ENCODE data around the gene MYH16. TPM values are rescaled to one million over a fixed set of nuclear protein-coding genes. Genes with fewer than 3 reads are reported as not detected.
A peak's percentile ranks its signal among the peaks of the same experiment; 100 is the strongest.

MYH16 gene
- total RNA-seq, 2 experiments from 2014 or later: not detected

GRCh38 chr7:99244939-99245338 is 27.7 kb upstream of the MYH16 start:
- ChIA-PET CTCF (no interaction called here), POLR2A (no interaction called here)
- no peaks in the 10 kb centered on the region for H3K36me3 Mint-ChIP-seq (ENCODE audit: low read depth)
- peaks cover 5% of the 10 kb centered on the region for H3K27me3 Mint-ChIP-seq
- Histone ChIP-seq H3K4me3 (ENCODE audit: low read length) (no peak overlapping the region), H3K36me3 (ENCODE audit: insufficient read depth, low read length) (no peaks in the 10 kb centered on the region), H3K9me3 (ENCODE audit: control insufficient read depth in 1 of 2, insufficient read depth in 1 of 2, low read length in 2 of 2) (peaks cover 0 to 5% of the 10 kb centered on the region in 2 experiments), H3K27ac (ENCODE audit: low read depth in 1 of 2, low read length in 2 of 2) (no peak overlapping the region), H3K27me3 (ENCODE audit: control insufficient read depth in 1 of 2, insufficient read depth in 2 of 2, low read length in 2 of 2) (no peaks in the 10 kb centered on the region), H3K4me1 (ENCODE audit: insufficient read depth, low read length) (peaks cover 4% of the 10 kb centered on the region)
- no peaks in the 10 kb centered on the region for H3K4me1 Mint-ChIP-seq (ENCODE audit: low read depth)
- H3K4me3 Mint-ChIP-seq: no peak overlapping the region
- no peaks in the 10 kb centered on the region for H3K9me3 Mint-ChIP-seq
- H3K27ac Mint-ChIP-seq: no peak overlapping the region
- DNase-seq (no peak), ATAC-seq (ENCODE audit: poor library complexity) (no peak)
- intact Hi-C loops (cut with DNase I, micrococcal nuclease): no loop called here
- TF ChIP-seq CTCF (IDR thresholded peaks at IDR 0.05): no peak

- Mint-ChIP-seq H3K9me3 (no peaks in the 10 kb centered on the region), H3K27me3 (no peaks in the 10 kb centered on the region), H3K27ac (no peak overlapping the region), H3K4me1 (ENCODE audit: low read depth) (no peaks in the 10 kb centered on the region), H3K36me3 (ENCODE audit: low read depth) (no peaks in the 10 kb centered on the region), H3K4me3 (no peak overlapping the region)
- peaks cover 4% of the 10 kb centered on the region for H3K4me1 ChIP-seq (ENCODE audit: insufficient read depth, low read length)
- intact Hi-C loops (cut with DNase I, micrococcal nuclease): no loop called here
- no peak overlapping the region for H3K27ac ChIP-seq (ENCODE audit: low read depth in 1 of 2, low read length in 2 of 2)
- DNase-seq: peak in 2 of 14 experiments; percentile 33 to 49
- CTCF ChIA-PET: no interaction called here
- POLR2A ChIA-PET: no interaction called here
- peaks cover 0 to 5% of the 10 kb centered on the region in 2 experiments for H3K9me3 ChIP-seq (ENCODE audit: control insufficient read depth in 1 of 2, insufficient read depth in 1 of 2, low read length in 2 of 2)
- TF ChIP-seq CTCF (IDR thresholded peaks at IDR 0.05): no peak
- ATAC-seq (ENCODE audit: poor library complexity): no peak
- no peaks in the 10 kb centered on the region for H3K27me3 ChIP-seq (ENCODE audit: control insufficient read depth in 1 of 2, insufficient read depth in 2 of 2, low read length in 2 of 2)
- H3K36me3 ChIP-seq (ENCODE audit: insufficient read depth, low read length): no peaks in the 10 kb centered on the region
- H3K4me3 ChIP-seq (ENCODE audit: low read length): no peak overlapping the region
Observed at GRCh38 chr7:99248391-99249095, 24.1 kb upstream of the MYH16 start.

GRCh38 chr7:99249985-99250575 is 22.6 kb upstream of the MYH16 start:
- no peak overlapping the region for H3K4me3 Mint-ChIP-seq
- H3K9me3 Mint-ChIP-seq: no peaks in the 10 kb centered on the region
- H3K4me1 Mint-ChIP-seq (ENCODE audit: low read depth): no peaks in the 10 kb centered on the region
- DNase-seq (no peak), ATAC-seq (ENCODE audit: poor library complexity) (no peak)
- H3K36me3 Mint-ChIP-seq (ENCODE audit: low read depth): no peaks in the 10 kb centered on the region
- Histone ChIP-seq H3K4me1 (ENCODE audit: insufficient read depth, low read length) (peaks cover 4% of the 10 kb centered on the region), H3K4me3 (ENCODE audit: low read length) (no peak overlapping the region), H3K27ac (ENCODE audit: low read depth in 1 of 2, low read length in 2 of 2) (no peak overlapping the region), H3K27me3 (ENCODE audit: control insufficient read depth in 1 of 2, insufficient read depth in 2 of 2, low read length in 2 of 2) (no peaks in the 10 kb centered on the region), H3K36me3 (ENCODE audit: insufficient read depth, low read length) (no peaks in the 10 kb centered on the region), H3K9me3 (ENCODE audit: control insufficient read depth in 1 of 2, insufficient read depth in 1 of 2, low read length in 2 of 2) (peaks cover 0 to 5% of the 10 kb centered on the region in 2 experiments)
- TF ChIP-seq CTCF (IDR thresholded peaks at IDR 0.05): no peak
- intact Hi-C loops (cut with DNase I, micrococcal nuclease): no loop called here
- no peaks in the 10 kb centered on the region for H3K27me3 Mint-ChIP-seq
- H3K27ac Mint-ChIP-seq: no peak overlapping the region
- POLR2A ChIA-PET: no interaction called here
- CTCF ChIA-PET: no interaction called here

All from CD4-positive, alpha-beta T cell (primary cell).